Mesodermal cell (in vitro differentiated cells): ENCODE data around the gene FHIT.

Source experiments
- H3K27ac ChIP-seq: 2 replicates; pipeline ENCODE4 v1.7.0; 2013; ENCODE audit warnings: mild to moderate bottlenecking, low read depth, low read length, moderate library complexity; ENCODE audit not compliant: severe bottlenecking
- H3K36me3 ChIP-seq: 2 replicates; pipeline ENCODE4 v1.7.1; 2013; ENCODE audit warnings: mild to moderate bottlenecking, low read length, moderate library complexity; ENCODE audit not compliant: control insufficient read depth, insufficient read depth
- H3K4me1 ChIP-seq: one replicate; pipeline ENCODE4 v1.7.1; 2013; ENCODE audit warnings: mild to moderate bottlenecking, low read length; ENCODE audit not compliant: insufficient read depth, control insufficient read depth, poor library complexity, severe bottlenecking
- H3K4me3 ChIP-seq: 2 replicates; pipeline ENCODE4 v1.7.0; 2013; ENCODE audit warnings: low read length, control low read depth, mild to moderate bottlenecking; ENCODE audit not compliant: insufficient read depth, poor library complexity, severe bottlenecking; ENCODE audit errors: extremely low read depth
- H3K9me3 ChIP-seq: 2 replicates; pipeline ENCODE4 v1.7.1; 2013; ENCODE audit warnings: mild to moderate bottlenecking, low read length, moderate library complexity; ENCODE audit not compliant: control insufficient read depth
- WGBS, 2 experiments: methylation state at CpG; one replicate each; pipeline ENCODE4 v1.1.5; 2013; ENCODE audit warnings: missing lambda C conversion rate in 2 of 2; ENCODE audit not compliant: insufficient coverage in 2 of 2; 5-methylcytosine and 5-hydroxymethylcytosine counted together

FHIT gene

DNA sequence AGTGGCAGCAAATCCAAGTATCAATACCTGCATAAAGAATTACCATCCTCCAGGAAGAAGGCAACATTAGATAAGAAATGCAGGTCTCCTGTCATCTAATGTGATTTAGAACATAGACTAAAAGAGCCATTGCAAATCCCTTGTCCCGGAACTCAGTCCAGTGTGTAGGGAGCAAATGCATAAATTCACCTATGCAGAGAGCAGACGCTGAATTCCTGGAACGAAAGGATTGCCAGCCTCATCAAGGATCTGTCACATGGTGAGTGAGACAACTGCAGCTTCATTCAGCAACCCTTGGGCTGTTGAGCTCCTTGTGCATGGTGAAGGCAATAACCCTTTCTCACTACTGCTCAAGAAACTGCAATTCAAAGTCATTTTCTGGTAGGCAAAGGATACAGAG lies 1504.7 kb downstream of the FHIT start:
- Histone ChIP-seq H3K27ac (no peak overlapping the region), H3K9me3 (no peaks in the 10 kb centered on the region), H3K4me3 (no peak overlapping the region), H3K4me1 (no peaks in the 10 kb centered on the region), H3K36me3 (no peaks in the 10 kb centered on the region)
- 86 to 89% methylated on average over 3 of the region's 3 CpGs for WGBS, 2 experiments

- no peak overlapping the region for H3K27ac ChIP-seq
- WGBS, 2 experiments, result 83 to 93% methylated on average over 2 to 3 of the region's 3 CpGs
- H3K9me3 ChIP-seq, result no peaks in the 10 kb centered on the region
- H3K4me1 ChIP-seq, result no peaks in the 10 kb centered on the region
- H3K36me3 ChIP-seq, result no peaks in the 10 kb centered on the region
- no peak overlapping the region for H3K4me3 ChIP-seq
Measured at GRCh38 chr3:59737241-59737640, 1514.0 kb downstream of the FHIT start.

- Histone ChIP-seq H3K9me3 (no peaks in the 10 kb centered on the region), H3K27ac (no peak overlapping the region), H3K4me1 (no peaks in the 10 kb centered on the region), H3K36me3 (no peaks in the 10 kb centered on the region), H3K4me3 (no peak overlapping the region)
- 100% methylated on average over 2 of the region's 4 CpGs; no CpG with 5 or more reads in 1 of the 2 experiments for WGBS, 2 experiments
Measured at GRCh38 chr3:59734061-59734460, 1517.2 kb downstream of the FHIT start.

GRCh38 chr3:59733041-59733809 lies 1518.0 kb downstream of the FHIT start:
- H3K4me3 ChIP-seq, result no peak overlapping the region
- H3K27ac ChIP-seq, result no peak overlapping the region
- no peaks in the 10 kb centered on the region for H3K4me1 ChIP-seq
- 87 to 96% methylated on average over 4 of the region's 6 CpGs for WGBS, 2 experiments
- no peaks in the 10 kb centered on the region for H3K36me3 ChIP-seq
- H3K9me3 ChIP-seq, result no peaks in the 10 kb centered on the region

- H3K4me3 ChIP-seq, result no peak overlapping the region
- no peaks in the 10 kb centered on the region for H3K36me3 ChIP-seq
- no peak overlapping the region for H3K27ac ChIP-seq
- no peaks in the 10 kb centered on the region for H3K9me3 ChIP-seq
- 95% methylated on average over 4 of the region's 5 CpGs for WGBS, 2 experiments
- no peaks in the 10 kb centered on the region for H3K4me1 ChIP-seq
Measured at GRCh38 chr3:59731943-59732342, 1519.3 kb downstream of the FHIT start.

- Histone ChIP-seq H3K4me1 (no peaks in the 10 kb centered on the region), H3K9me3 (no peaks in the 10 kb centered on the region), H3K27ac (no peak overlapping the region), H3K36me3 (no peaks in the 10 kb centered on the region), H3K4me3 (no peak overlapping the region)
- WGBS, 2 experiments, result 86 to 94% methylated on average over 3 to 4 of the region's 4 CpGs
Measured at GRCh38 chr3:59730591-59730990, 1520.7 kb downstream of the FHIT start.

DNA sequence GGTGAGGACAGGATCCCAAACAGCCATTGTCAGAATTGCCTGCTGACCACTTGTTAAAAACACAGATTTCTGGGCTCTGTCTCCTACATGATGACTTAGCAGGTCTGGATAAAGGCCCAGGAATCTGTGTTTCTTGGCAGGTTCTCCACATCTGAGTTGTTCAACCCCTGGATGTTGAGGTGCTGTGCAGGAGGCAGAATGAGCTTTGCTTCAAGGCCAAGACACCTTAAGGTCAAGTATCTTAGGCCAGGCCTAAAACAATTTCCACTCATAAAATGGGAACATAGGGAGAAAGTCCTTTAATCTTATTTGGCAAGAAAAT lies 1522.7 kb downstream of the FHIT start:
- Histone ChIP-seq H3K27ac (no peak overlapping the region), H3K4me1 (no peaks in the 10 kb centered on the region), H3K36me3 (no peaks in the 10 kb centered on the region), H3K4me3 (no peak overlapping the region), H3K9me3 (no peaks in the 10 kb centered on the region)

DNA sequence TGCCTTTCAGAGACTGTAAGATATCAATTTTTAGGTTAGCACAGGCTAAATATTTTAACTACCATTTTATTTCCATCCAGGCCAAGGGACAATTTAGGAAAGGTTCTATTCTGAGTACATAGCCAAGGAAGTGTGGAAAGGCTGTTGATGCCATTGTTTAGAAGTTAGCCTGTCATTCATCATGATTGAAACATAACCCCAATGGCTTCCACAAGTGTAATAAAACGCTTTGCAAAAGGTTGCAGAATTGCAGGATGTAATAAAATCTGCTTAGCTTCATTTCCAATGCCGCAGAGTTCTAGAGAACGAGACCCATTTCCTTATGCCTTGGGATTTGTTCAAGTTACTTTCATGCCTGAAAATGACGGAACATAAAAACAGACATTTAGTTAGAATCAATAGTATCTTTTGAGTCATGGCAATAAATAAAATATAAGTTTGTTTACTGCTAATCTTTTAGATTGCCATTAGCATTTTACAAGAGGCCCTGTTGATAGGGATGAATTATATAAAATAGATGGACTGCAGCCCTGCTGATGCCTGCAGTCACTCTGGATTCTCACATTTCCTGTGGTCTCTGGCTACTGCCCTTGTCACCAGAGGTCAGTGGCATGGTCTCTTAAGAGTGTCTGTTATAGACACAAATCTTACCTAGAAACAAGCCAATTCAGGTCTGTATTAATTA lies 1523.2 kb downstream of the FHIT start:
- H3K4me3 ChIP-seq, result no peak overlapping the region
- no peaks in the 10 kb centered on the region for H3K36me3 ChIP-seq
- no peak overlapping the region for H3K27ac ChIP-seq
- no peaks in the 10 kb centered on the region for H3K4me1 ChIP-seq
- H3K9me3 ChIP-seq, result no peaks in the 10 kb centered on the region
- WGBS, 2 experiments, result 86 to 91% methylated on average over 3 of the region's 4 CpGs

GRCh38 chr3:59726279-59726678 lies 1525.0 kb downstream of the FHIT start:
- Histone ChIP-seq H3K9me3 (no peaks in the 10 kb centered on the region), H3K4me1 (no peaks in the 10 kb centered on the region), H3K4me3 (no peak overlapping the region), H3K27ac (no peak overlapping the region), H3K36me3 (no peaks in the 10 kb centered on the region)
- WGBS, 2 experiments, result 94 to 95% methylated on average over 2 of the region's 2 CpGs

DNA sequence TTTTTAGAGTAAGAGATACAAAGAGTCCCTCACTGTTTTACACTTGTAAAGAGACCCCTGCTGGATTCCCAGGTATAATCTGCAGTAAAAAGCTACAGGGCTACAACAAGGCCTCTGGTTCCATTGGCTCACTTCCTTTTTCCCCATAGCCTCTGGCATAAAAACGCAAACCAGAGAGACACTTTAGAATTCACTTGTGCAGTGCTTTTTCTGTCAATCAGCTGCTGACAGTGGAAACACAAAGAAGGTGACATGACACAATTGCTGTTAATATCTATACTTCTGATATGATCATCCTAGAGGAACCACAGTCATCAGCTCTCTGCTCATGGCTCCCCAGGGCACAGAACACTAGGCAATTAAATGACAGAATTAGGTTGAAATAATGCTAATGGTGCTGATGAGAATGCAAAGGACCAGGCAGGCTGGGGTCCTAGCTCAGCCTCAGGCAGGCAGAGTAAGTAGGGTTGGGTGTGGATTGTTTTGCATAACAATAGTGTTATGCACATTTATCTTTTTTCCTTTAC lies 1533.5 kb downstream of the FHIT start:
- Histone ChIP-seq H3K4me3 (no peak overlapping the region), H3K4me1 (no peaks in the 10 kb centered on the region), H3K9me3 (peaks cover 4% of the 10 kb centered on the region), H3K27ac (no peak overlapping the region), H3K36me3 (no peaks in the 10 kb centered on the region)
- WGBS, 2 experiments, result 0 to 20% methylated on average over 1 of the region's 1 CpG

GRCh38 chr3:59714066-59714465 lies 1537.2 kb downstream of the FHIT start:
- H3K27ac ChIP-seq, result no peak overlapping the region
- whole genome bisulfite sequencing, 2 experiments, result 88% methylated on average over 1 of the region's 1 CpG; no CpG with 5 or more reads in 1 of the 2 experiments
- H3K9me3 ChIP-seq, result peaks cover 4% of the 10 kb centered on the region
- H3K36me3 ChIP-seq, result no peaks in the 10 kb centered on the region
- no peaks in the 10 kb centered on the region for H3K4me1 ChIP-seq
- no peak overlapping the region for H3K4me3 ChIP-seq
